Natural killer cell treated with Interleukin-12 subunit alpha and Interleukin-12 subunit beta and Interleukin-15 and Interleukin-18, amount 100 ng/mL, for 72 hours (primary cell): ENCODE measurements around the gene SCUBE1. TPM values are rescaled to one million over a fixed set of nuclear protein-coding genes. Genes with fewer than 3 reads are reported as not detected.
A peak's percentile ranks its signal among the peaks of the same experiment; 100 is the strongest.

ENCODE experiments used
- ATAC-seq, 2 donors: fragments of 150-1000 bp; cut with Tn5 transposase in 1 of 2; sonication (Bioruptor Pico), chemical (Tn5 transposase) in 1 of 2; 2 replicates each; pipeline ENCODE4 v1.10.0; 2021
- DNase-seq: peaks from one replicate; pipeline ENCODE4 v3.0.0; 2022; ENCODE audit warnings: low spot score
- H3K27ac Mint-ChIP-seq, 2 donors: 1 replicate in 1 of 2; 2 replicates in 1 of 2; pipeline ENCODE4 v1.8.0; 2022; ENCODE audit warnings: mixed read lengths in 2 of 2, mild to moderate bottlenecking in 1 of 2, moderate library complexity in 1 of 2
- H3K27me3 Mint-ChIP-seq, 2 donors: 1 replicate in 1 of 2; 2 replicates in 1 of 2; pipeline ENCODE4 v1.8.0; 2022; ENCODE audit warnings: mixed read lengths in 2 of 2
- H3K36me3 Mint-ChIP-seq: one replicate; pipeline ENCODE4 v1.8.0; 2022; ENCODE audit warnings: mixed read lengths
- H3K4me1 Mint-ChIP-seq, 2 donors: 1 replicate in 1 of 2; 2 replicates in 1 of 2; pipeline ENCODE4 v1.8.0; 2022; ENCODE audit warnings: low read depth in 2 of 2, mixed read lengths in 2 of 2, mild to moderate bottlenecking in 1 of 2
- H3K4me3 Mint-ChIP-seq: one replicate; pipeline ENCODE4 v1.8.0; 2022; ENCODE audit warnings: mixed read lengths
- H3K9me3 Mint-ChIP-seq: 2 replicates; pipeline ENCODE4 v1.8.0; 2022; ENCODE audit warnings: mixed read lengths
- total RNA-seq, 2 donors: library from RNA; stranded (reverse); gene quantifications; one replicate each; pipeline ENCODE4 v1.2.3, GENCODE V29; 2022

SCUBE1 gene
- total RNA-seq, 2 donors from 2014 or later: 0.14 TPM; not detected in 1

GRCh38 chr22:43312608-43313007 is 30.6 kb downstream of the SCUBE1 start:
- Mint-ChIP-seq H3K4me3 (no peak overlapping the region), H3K27me3 (peaks cover 5 to 7% of the 10 kb centered on the region in 2 donors), H3K4me1 (no peaks in the 10 kb centered on the region), H3K9me3 (no peaks in the 10 kb centered on the region), H3K36me3 (no peaks in the 10 kb centered on the region), H3K27ac (no peak overlapping the region)
- no peak for DNase-seq
- ATAC-seq: peak in 1 of 2 donors; percentile 21

- H3K36me3 Mint-ChIP-seq: no peaks in the 10 kb centered on the region
- DNase-seq (no peak), ATAC-seq (no peak)
- H3K27me3 Mint-ChIP-seq: peaks cover 5 to 7% of the 10 kb centered on the region in 2 donors
- H3K4me1 Mint-ChIP-seq: no peaks in the 10 kb centered on the region
- no peaks in the 10 kb centered on the region for H3K9me3 Mint-ChIP-seq
- no peak overlapping the region for H3K27ac Mint-ChIP-seq
- H3K4me3 Mint-ChIP-seq: no peak overlapping the region
Measured at GRCh38 chr22:43310798-43311197, 32.4 kb downstream of the SCUBE1 start.

GRCh38 chr22:43310311-43310710 is 32.9 kb downstream of the SCUBE1 start:
- Mint-ChIP-seq H3K36me3 (no peaks in the 10 kb centered on the region), H3K27ac (no peak overlapping the region), H3K27me3 (peaks cover 5 to 7% of the 10 kb centered on the region in 2 donors), H3K4me3 (no peak overlapping the region), H3K4me1 (no peaks in the 10 kb centered on the region), H3K9me3 (no peaks in the 10 kb centered on the region)
- ATAC-seq: no peak
- DNase-seq: no peak

GRCh38 chr22:43308836-43309235 is 34.3 kb downstream of the SCUBE1 start:
- no peak for DNase-seq
- Mint-ChIP-seq H3K4me1 (no peaks in the 10 kb centered on the region), H3K4me3 (no peak overlapping the region), H3K36me3 (no peaks in the 10 kb centered on the region), H3K9me3 (no peaks in the 10 kb centered on the region), H3K27me3 (peaks cover 7 to 9% of the 10 kb centered on the region in 2 donors), H3K27ac (no peak overlapping the region)
- ATAC-seq: no peak

- Mint-ChIP-seq H3K27ac (no peak overlapping the region), H3K4me1 (no peaks in the 10 kb centered on the region), H3K36me3 (no peaks in the 10 kb centered on the region), H3K9me3 (no peaks in the 10 kb centered on the region), H3K27me3 (peaks cover 5 to 9% of the 10 kb centered on the region in 2 donors), H3K4me3 (no peak overlapping the region)
- DNase-seq (no peak), ATAC-seq (no peak)
Measured at GRCh38 chr22:43308060-43308830, 34.9 kb downstream of the SCUBE1 start.

GRCh38 chr22:43305806-43306205 is 37.4 kb downstream of the SCUBE1 start:
- DNase-seq (no peak), ATAC-seq (no peak)
- Mint-ChIP-seq H3K27me3 (peaks cover 0 to 12% of the 10 kb centered on the region in 2 donors), H3K9me3 (no peaks in the 10 kb centered on the region), H3K27ac (no peak overlapping the region), H3K4me3 (no peak overlapping the region), H3K4me1 (no peaks in the 10 kb centered on the region), H3K36me3 (no peaks in the 10 kb centered on the region)

- peaks cover 0 to 10% of the 10 kb centered on the region in 2 donors for H3K27me3 Mint-ChIP-seq
- H3K4me1 Mint-ChIP-seq: no peaks in the 10 kb centered on the region
- H3K9me3 Mint-ChIP-seq: no peaks in the 10 kb centered on the region
- H3K4me3 Mint-ChIP-seq: no peak overlapping the region
- no peak overlapping the region for H3K27ac Mint-ChIP-seq
- H3K36me3 Mint-ChIP-seq: no peaks in the 10 kb centered on the region
- DNase-seq (no peak), ATAC-seq (no peak)
Measured at GRCh38 chr22:43304831-43305590, 38.2 kb downstream of the SCUBE1 start.

GRCh38 chr22:43303751-43304150 is 39.4 kb downstream of the SCUBE1 start:
- Mint-ChIP-seq H3K4me3 (no peak overlapping the region), H3K9me3 (no peaks in the 10 kb centered on the region), H3K4me1 (no peaks in the 10 kb centered on the region), H3K27me3 (peaks cover 0 to 9% of the 10 kb centered on the region in 2 donors), H3K36me3 (no peaks in the 10 kb centered on the region), H3K27ac (no peak overlapping the region)
- no peak for ATAC-seq
- DNase-seq: no peak

GRCh38 chr22:43303166-43303565 is 40.0 kb downstream of the SCUBE1 start:
- Mint-ChIP-seq H3K27ac (no peak overlapping the region), H3K27me3 (peaks cover 0 to 7% of the 10 kb centered on the region in 2 donors), H3K9me3 (no peaks in the 10 kb centered on the region), H3K4me3 (no peak overlapping the region), H3K36me3 (no peaks in the 10 kb centered on the region), H3K4me1 (no peaks in the 10 kb centered on the region)
- ATAC-seq (no peak), DNase-seq (no peak)

GRCh38 chr22:43302531-43303041 is 40.6 kb downstream of the SCUBE1 start:
- no peaks in the 10 kb centered on the region for H3K9me3 Mint-ChIP-seq
- H3K36me3 Mint-ChIP-seq: no peaks in the 10 kb centered on the region
- ATAC-seq: no peak
- H3K4me1 Mint-ChIP-seq: no peaks in the 10 kb centered on the region
- peaks cover 0 to 7% of the 10 kb centered on the region in 2 donors for H3K27me3 Mint-ChIP-seq
- DNase-seq: no peak
- H3K27ac Mint-ChIP-seq: no peak overlapping the region
- no peak overlapping the region for H3K4me3 Mint-ChIP-seq

GRCh38 chr22:43301866-43302265 is 41.3 kb downstream of the SCUBE1 start:
- H3K27ac Mint-ChIP-seq: no peak overlapping the region
- H3K36me3 Mint-ChIP-seq: no peaks in the 10 kb centered on the region
- DNase-seq: no peak
- no peak overlapping the region for H3K4me3 Mint-ChIP-seq
- ATAC-seq: no peak
- peaks cover 0 to 7% of the 10 kb centered on the region in 2 donors for H3K27me3 Mint-ChIP-seq
- H3K9me3 Mint-ChIP-seq: no peaks in the 10 kb centered on the region
- H3K4me1 Mint-ChIP-seq: no peaks in the 10 kb centered on the region

GRCh38 chr22:43300891-43301676 is 42.1 kb downstream of the SCUBE1 start:
- Mint-ChIP-seq H3K4me3 (no peak overlapping the region), H3K36me3 (no peaks in the 10 kb centered on the region), H3K4me1 (no peaks in the 10 kb centered on the region), H3K27me3 (peaks cover 0 to 7% of the 10 kb centered on the region in 2 donors), H3K9me3 (no peaks in the 10 kb centered on the region), H3K27ac (no peak overlapping the region)
- DNase-seq (no peak), ATAC-seq (no peak)

- ATAC-seq (no peak), DNase-seq (no peak)
- H3K27me3 Mint-ChIP-seq: peaks cover 0 to 3% of the 10 kb centered on the region in 2 donors
Measured at GRCh38 chr22:43299736-43300135, 43.4 kb downstream of the SCUBE1 start.

More at GRCh38 chr22:43299736-43300135, 43.4 kb downstream of the SCUBE1 start:
- Mint-ChIP-seq H3K4me3 (no peak overlapping the region), H3K27ac (no peak overlapping the region), H3K9me3 (no peaks in the 10 kb centered on the region), H3K4me1 (no peaks in the 10 kb centered on the region), H3K36me3 (no peaks in the 10 kb centered on the region)
